Nephron progenitor cell (in vitro differentiated cells): Measurements from ENCODE around the gene MAGEA10.
"Not testable (repeated sequence)": the region's sequence is repeated elsewhere in the genome, so short reads cannot be mapped to it uniquely, and the experiment has no call there.

ENCODE experiments used
- DNase-seq: peaks from one replicate; pipeline ENCODE4 v3.0.0; 2021
- H3K27ac Mint-ChIP-seq: 2 replicates; pipeline ENCODE4 v1.8.0; 2021; ENCODE audit warnings: mild to moderate bottlenecking, moderate library complexity, mixed read lengths
- H3K27me3 Mint-ChIP-seq: 2 replicates; pipeline ENCODE4 v1.8.0; 2021; ENCODE audit warnings: mild to moderate bottlenecking, low read depth, mixed read lengths; ENCODE audit not compliant: poor library complexity
- H3K36me3 Mint-ChIP-seq: 2 replicates; pipeline ENCODE4 v1.8.0; 2021; ENCODE audit warnings: low read depth, mixed read lengths
- H3K4me1 Mint-ChIP-seq: 2 replicates; pipeline ENCODE4 v1.8.0; 2021; ENCODE audit warnings: mixed read lengths
- H3K4me3 Mint-ChIP-seq: 2 replicates; pipeline ENCODE4 v1.8.0; 2021; ENCODE audit warnings: mild to moderate bottlenecking, moderate library complexity, mixed read lengths
- H3K9me3 Mint-ChIP-seq: 2 replicates; pipeline ENCODE4 v1.8.0; 2021; ENCODE audit warnings: mild to moderate bottlenecking, moderate library complexity, mixed read lengths
- CTCF ChIP-seq: fragments of 200-600 bp; sonication (generic); IDR thresholded peaks from 2 replicates; pipeline ENCODE4 v1.5.0; 2021; ENCODE audit warnings: antibody characterized with exemption

MAGEA10 gene

GRCh38 chrX:152138388-152138784, at the start of gene MAGEA10:
MAGEA10 (minus strand) TSS chrX:152138577; CDS start chrX:152135620, 2,957 bp downstream.
- Mint-ChIP-seq H3K36me3 (no peaks in the 10 kb centered on the region), H3K9me3 (peaks cover 44% of the 10 kb centered on the region), H3K27me3 (no peaks in the 10 kb centered on the region), H3K4me3 (no peak within 1 kb of the TSS), H3K27ac (no peak within 1 kb of the TSS), H3K4me1 (no peaks in the 10 kb centered on the region)
- no peak for DNase-seq
- TF ChIP-seq CTCF: no peak

DNA sequence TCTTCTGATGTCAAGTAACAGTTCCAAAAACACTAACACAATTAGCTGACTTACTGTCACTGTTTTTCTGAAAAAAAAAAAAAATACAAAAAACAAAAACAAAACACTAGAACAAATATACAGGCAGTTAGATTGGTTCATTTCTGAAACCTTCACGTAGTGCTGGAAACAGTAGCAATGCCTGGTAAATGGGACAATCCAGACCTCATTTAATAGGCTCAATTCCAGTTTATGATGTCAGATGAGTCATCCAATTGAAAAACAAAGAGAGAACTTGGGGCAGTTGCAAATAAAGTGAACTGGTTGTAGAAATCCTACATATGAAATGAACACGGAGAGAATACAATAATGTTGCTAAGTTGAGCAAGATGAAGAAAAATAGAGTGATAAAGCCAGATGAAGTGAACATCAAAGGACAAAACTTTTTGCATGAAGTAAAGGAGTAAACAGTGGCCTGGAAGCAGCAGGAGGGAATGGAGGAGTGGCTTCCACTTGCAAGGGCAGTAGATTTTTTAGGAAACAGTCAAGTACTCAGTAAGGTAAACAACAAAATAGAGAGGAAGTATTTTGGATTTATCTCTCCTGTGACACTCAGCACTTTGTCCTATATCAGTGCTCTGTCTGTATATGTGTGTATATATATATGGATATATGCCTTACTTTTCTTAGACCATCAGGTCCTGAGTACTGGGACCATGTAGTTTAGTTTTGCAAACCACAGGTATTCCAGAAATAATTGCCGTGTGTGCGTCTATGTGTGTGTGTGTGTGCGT, 39.3 kb upstream of the MAGEA10 start:
- no peak overlapping the region for H3K4me3 Mint-ChIP-seq
- peaks cover 22% of the 10 kb centered on the region for H3K9me3 Mint-ChIP-seq
- no peak overlapping the region for H3K27ac Mint-ChIP-seq
- no peaks in the 10 kb centered on the region for H3K4me1 Mint-ChIP-seq
- TF ChIP-seq CTCF: no peak
- DNase-seq: no peak
- H3K36me3 Mint-ChIP-seq: no peaks in the 10 kb centered on the region
- H3K27me3 Mint-ChIP-seq: no peaks in the 10 kb centered on the region

DNA sequence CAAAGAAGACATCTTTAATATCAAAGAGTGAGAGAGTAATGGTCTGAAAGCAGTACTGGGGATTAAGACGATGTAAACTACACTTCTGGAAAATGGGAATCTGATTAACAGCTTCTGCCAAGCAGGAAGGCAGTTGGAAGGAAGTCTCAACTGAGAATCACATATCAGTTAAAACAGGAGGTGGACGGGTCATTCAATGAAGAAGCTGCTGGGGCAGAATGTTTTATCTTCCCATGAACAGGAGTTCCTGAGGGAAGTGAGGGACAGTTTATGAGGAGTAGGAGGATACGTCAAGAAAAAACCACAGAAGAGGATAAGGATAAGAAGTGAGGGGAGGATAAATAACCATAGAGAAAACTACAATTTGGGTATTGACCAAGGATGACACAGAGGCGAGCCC, 38.7 kb upstream of the MAGEA10 start:
- H3K36me3 Mint-ChIP-seq: no peaks in the 10 kb centered on the region
- no peaks in the 10 kb centered on the region for H3K4me1 Mint-ChIP-seq
- no peak for TF ChIP-seq CTCF
- no peak overlapping the region for H3K4me3 Mint-ChIP-seq
- H3K9me3 Mint-ChIP-seq: peaks cover 25% of the 10 kb centered on the region
- no peaks in the 10 kb centered on the region for H3K27me3 Mint-ChIP-seq
- DNase-seq: no peak
- H3K27ac Mint-ChIP-seq: no peak overlapping the region

DNA sequence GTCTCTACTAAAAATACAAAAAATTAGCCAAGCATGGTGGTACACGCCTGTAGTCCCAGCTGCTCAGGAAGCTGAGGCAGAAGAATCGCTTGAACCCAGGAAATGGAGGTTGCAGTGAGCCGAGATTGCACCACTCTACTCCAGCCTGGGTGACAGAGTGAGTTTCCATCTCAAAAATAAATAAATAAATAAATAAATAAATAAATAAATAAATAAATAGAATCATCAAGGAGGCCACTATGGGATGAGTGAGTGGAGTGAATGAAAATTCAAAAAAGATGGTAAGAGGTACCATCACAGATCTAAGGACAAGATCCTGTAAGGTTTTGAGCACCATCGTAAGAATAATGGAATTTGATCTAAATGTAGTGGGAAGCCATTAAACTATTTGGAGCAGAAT, 37.5 kb upstream of the MAGEA10 start:
- H3K9me3 Mint-ChIP-seq: peaks cover 29% of the 10 kb centered on the region
- DNase-seq, H3K4me1 Mint-ChIP-seq, H3K27me3 Mint-ChIP-seq, H3K36me3 Mint-ChIP-seq, H3K27ac Mint-ChIP-seq, H3K4me3 Mint-ChIP-seq: not testable (repeated sequence)

DNA sequence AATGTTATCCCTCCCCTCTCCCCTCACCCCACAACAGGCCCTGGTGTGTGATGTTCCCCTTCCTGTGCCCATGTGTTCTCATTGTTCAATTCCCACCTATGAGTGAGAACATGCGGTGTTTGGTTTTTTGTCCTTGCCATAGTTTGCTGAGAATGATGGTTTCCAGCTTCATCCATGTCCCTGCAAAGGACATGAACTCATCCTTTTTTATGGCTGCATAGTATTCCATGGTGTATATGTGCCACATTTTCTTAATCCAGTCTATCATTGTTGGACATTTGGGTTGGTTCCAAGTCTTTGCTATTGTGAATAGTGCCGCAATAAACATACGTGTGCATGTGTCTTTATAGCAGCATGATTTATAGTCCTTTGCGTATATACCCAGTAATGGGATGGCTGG, 35.5 kb upstream of the MAGEA10 start:
- not testable (repeated sequence) for H3K4me1 Mint-ChIP-seq, H3K36me3 Mint-ChIP-seq, H3K27ac Mint-ChIP-seq, DNase-seq, H3K27me3 Mint-ChIP-seq, H3K4me3 Mint-ChIP-seq
- H3K9me3 Mint-ChIP-seq: peaks cover 26% of the 10 kb centered on the region

DNA sequence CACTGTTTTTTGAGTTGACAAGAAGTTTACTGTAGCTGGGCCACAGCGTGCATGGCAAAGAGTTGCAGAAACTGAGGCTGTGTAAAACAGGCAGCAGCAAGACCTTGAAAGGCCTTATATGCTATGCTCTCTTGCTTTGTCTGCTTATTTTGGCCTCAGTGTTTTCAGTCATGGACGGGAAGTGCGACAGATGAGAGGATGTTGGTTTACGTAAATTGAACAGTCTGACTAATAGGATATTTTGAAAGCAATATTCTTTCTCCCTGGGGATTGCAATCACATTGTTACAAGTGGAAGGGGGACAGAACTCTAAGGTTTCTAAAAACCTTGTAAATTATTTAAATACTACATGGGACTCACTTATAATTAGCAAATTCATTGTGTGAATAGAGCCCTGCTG, 32.2 kb upstream of the MAGEA10 start:
- no peak overlapping the region for H3K4me3 Mint-ChIP-seq
- no peak overlapping the region for H3K27ac Mint-ChIP-seq
- peaks cover 6% of the 10 kb centered on the region for H3K36me3 Mint-ChIP-seq
- no peaks in the 10 kb centered on the region for H3K4me1 Mint-ChIP-seq
- DNase-seq: no peak
- no peak for TF ChIP-seq CTCF
- H3K9me3 Mint-ChIP-seq: peaks cover 46% of the 10 kb centered on the region
- no peaks in the 10 kb centered on the region for H3K27me3 Mint-ChIP-seq
